HG02884 (cell line): ENCODE measurements around the gene WDR12.
A peak's percentile ranks its signal among the peaks of the same experiment; 100 is the strongest.
"Not testable (repeated sequence)": the region's sequence is repeated elsewhere in the genome, so short reads cannot be mapped to it uniquely, and the experiment has no call there.

Experiments used
- ATAC-seq: cut with Tn5 transposase; IDR thresholded peaks from one replicate; pipeline ENCODE4 v1.9.1; 2021; ENCODE audit warnings: mild to moderate bottlenecking, moderate library complexity; ENCODE audit not compliant: unreplicated experiment

WDR12 gene

DNA sequence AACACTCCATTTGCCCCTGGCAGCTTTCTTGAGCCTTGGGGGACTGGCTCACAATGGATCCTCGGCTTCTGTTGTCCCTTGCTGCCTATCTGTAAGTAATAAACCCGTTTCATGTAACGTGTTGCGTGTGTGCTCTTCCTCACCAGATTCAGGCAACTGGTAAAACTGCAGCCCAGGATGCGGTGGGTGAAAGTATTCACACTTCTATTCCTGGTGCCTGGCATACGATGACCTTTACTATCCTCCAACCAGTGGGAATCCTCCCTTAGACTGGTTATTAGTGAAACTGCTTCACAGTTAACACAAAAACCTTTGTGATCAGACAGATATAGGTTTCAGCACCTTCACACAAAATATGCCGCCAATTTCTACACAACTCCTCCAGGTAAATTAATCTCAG, 26.3 kb downstream of the WDR12 start:
- no peak for ATAC-seq

DNA sequence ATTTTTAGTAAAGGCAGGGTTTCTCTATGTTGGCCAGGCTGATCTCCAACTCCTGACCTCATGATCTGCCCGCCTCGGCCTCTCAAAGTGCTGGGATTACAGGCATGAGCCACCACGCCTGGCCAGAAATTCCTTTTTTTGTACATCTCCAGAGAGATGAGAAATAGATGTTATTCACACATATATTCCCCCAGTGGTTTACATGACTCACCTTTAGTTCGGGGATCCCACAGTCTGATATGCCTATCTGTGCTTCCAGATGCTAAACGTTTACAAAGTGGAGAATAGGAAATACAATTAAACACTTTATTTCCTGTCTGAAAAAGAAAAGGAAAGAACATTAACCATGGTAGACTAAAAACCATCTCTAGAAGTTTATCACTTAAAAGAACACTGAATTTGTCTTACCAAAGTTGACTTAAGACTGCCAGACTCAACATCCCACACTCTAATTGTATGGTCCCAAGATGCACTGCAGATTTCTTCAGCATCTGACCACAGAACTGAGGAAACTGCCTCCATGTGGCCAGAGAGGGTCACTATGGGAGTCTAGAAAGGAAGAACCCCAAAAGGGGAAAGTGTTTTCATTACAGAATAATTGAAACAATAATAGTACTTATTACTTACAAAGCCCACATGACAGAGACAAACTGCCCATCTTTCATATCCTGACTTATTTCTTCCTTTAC, 27.3 kb downstream of the WDR12 start:
- ATAC-seq = no peak

DNA sequence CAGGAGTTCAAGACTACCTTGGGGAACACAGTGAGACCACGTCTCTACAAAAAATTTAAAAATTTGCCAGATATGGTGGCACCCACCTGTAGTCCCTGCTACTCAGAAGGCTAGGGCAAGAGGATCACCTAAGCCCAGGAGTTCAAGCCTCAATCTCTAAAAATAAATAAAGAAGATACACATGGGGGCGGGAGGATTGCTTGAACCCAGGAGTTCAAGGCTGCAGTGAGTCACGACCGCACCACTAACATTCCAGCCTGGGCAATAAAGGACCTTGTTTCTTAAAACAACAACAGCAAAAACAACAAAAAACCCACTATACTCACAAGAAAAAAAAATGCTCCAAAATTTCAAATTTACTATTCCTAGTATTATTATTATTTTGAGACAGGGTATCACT, 29.9 kb downstream of the WDR12 start:
- ATAC-seq = no peak

DNA sequence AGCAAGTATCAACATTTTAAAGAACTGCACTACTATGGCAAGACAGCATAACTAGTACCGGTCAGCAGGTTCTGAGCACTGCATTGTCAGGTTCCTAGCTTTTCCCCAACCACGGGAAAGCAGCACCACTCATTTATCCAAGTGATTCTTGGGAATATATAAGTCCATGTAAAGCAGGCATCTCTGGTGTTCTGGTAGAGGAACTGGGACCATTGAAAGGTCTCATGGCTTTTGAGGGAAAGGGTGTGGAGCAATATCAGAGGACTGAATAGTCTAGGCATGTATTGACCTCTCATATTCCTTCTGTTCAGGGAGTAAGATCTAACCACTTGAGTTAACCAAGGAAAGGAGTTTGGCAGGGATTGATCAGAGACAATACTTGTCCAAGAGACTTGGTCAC, 33.8 kb downstream of the WDR12 start:
- ATAC-seq = no peak

DNA sequence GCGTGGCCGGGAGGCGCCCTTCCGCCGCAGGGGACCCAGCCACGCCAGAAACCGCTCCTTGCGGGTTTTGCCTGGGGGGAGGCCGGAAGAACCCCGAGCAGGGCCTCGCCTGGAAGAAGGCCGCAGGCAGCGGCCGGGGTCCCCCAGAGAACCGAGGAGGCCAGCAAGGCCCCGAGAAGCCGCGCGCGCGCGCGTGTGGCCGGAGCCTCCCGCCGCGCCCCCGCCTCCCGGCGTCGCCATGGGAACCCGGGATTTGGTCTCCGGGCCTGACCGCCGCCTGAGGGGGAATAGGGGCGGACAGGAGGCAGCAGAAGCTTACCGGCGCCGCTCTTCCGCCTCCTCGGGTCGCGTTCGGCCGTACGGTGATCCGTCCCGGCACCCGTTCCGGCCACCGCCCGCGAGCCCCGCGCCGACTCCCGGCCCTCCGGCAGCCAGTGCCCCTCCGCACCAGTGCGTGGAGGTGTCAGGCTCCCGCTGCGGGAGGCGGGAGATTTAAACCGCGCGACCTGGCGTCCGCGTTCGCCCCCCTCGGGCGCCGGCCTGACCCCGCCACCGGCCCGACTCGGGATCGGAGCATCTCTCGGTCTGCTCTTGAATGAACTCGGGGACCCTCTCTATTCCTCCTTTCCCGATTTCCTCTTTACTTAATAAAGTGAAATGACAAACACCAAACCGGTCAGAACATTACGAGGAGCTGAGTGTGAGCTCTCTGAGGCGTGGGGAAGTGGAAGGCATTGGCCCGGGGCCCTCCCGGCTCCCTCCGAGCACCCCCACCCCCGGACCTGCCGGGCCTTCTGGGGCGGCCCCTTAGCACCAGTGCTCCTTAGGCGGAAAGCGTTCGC, 40.0 kb downstream of the WDR12 start, which contains the start of gene ICA1L:
Gene ICA1L, minus strand, starts transcription at position 467 of the 842 bp plus-strand sequence. CDS start 42,757 bp downstream, outside the sequence.
- peak; percentile 48 for ATAC-seq

DNA sequence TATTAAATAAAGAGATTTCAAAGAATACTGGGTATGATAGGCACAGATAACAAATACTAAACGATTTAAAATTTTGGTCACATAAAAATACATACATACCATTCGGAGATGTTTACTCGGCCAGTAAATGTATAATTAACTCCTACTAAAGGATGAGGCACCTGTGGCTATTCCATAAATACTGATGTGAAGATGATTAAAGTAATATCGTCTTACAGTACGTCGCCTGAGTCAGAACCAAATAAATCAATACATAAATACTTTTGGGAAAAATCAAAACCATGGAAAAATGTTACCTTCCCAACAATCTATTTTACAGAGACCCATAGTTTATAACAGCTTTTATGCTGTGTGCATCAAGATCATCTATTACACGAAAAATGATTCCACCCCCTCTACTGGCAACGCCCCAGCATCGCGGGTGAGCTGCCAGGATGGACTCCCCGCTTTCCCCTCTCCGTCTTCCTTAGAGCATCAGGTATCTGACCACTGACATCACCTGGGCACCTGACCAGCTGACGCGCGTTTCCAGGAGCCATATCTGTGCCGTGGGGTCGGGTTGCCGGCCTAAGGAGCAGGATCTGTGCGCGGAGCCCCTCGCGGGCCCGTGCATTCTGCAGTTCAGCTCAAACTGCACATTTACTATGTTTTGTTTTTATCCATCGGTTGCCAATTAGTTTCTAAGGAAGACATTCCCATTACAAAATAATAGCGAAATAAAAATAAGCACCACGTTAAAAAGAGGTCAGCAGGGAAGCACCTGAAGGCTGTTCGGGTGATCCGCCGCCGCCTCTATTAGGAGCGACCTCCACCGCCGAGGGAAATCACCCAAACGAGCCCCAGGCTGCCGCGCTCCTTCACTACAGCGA, 40.8 kb downstream of the WDR12 start:
- ATAC-seq = peak; percentile 62

DNA sequence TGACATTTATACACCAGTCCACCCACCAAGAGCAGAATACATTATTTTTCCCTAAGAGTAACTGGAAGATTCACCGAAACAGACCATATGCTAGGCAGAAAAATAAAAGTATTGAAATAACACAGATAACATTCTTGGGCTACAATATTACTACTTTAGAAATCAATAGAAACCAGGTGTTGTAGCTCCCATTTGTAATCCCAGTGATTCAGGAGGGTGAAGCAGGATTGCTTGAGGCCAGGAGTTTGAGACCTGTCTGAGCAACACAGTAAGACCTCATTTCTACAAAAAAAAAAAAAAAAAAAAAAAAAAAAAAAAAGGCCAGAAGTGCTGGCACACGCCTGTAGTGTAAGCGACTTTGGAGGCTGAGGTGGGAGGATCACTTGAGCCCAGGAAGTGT, 49.5 kb downstream of the WDR12 start:
- ATAC-seq = no peak

DNA sequence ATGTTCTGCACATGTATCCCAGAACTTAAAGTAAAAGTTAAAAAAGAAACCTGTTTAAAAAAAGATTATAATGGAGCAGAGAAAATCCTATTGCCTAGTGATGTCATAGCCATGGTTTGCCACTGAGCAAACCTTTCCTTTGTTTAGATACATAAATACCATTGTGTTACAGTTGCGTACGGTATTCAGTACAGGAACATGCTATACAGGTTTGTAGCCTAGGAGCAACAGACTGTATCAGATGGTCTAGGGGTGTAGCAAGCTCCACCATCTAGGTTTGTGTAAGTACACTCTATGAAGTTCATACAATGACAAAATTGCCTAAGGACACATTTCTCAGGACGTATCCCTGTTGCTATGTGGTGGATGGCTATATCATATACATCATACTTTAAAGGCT, 52.9 kb downstream of the WDR12 start:
- ATAC-seq = no peak

DNA sequence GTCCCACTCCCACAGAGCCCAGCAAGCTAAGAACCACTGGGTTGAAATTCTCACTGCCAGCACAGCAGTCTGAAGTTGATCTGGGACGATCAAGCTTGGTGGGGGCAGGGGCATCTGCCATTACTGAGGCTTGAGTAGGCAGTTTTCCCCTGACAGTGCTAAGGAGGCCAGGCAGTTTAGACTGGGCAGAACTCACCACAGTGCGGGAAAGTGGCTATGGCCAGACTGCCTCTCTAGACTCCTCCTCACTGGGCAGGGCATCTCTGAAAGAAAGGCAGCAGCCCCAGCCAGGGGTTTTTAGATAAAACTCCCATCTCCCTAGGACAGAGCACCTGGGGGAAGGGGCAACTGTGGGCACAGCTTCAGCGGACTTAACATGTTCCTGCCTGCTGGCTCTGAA, 62.1 kb downstream of the WDR12 start:
- ATAC-seq = not testable (repeated sequence)

DNA sequence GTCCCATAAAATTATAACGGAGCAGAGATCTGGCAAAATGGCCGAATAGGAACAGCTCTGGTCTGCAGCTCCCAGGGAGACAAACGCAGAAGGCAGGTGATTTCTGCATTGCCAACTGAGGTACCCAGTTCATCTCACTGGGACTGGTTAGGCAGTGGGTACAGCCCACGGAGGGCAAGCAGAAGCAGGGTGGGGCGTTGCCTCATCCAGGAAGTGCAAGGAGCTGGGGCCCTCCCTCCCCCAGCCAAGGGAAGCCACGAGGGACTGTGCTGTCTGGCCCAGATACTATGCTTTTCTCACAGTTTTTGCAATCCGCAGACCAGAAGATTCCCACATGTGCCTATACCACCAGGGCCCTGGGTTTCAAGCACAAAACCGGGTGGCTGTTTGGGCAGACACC, 62.7 kb downstream of the WDR12 start:
- no peak for ATAC-seq

DNA sequence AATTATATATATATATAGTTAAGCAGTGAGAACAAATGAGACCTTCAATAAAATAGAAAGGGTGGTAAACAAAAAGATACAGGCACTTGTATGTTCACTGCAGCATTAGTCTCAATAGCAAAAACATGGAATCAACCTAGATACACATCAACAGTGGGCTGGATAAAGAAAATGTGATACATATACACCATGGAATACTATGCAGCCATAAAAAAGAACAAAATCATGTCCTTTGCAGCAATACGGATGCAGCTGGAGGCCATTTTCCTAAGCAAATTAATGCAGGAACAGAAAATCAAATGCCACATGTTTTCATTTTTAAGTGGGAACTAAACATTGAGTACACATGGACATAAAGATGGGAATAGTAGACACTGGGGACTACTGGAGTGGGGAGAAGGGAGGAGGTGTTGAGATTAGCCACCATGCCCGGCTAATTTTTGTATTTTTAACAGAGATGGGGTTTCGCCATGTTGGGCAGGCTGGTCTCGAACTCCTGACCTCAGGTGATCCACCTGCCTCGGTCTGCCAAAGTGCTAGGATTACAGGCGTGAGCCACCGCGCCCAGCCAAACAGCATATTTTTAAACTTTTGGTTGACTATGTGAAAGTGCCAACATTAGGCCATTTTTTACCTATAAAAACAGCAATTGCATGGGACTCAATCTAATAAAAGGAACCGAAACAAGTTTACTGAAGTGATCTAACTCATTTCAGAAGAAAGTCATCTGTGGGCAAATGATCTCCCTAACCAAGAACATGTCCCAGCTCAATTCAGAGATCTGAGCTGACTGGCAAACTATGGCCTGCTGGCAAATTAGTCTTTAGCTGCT, 63.6 kb downstream of the WDR12 start:
- ATAC-seq = peak; percentile 74

DNA sequence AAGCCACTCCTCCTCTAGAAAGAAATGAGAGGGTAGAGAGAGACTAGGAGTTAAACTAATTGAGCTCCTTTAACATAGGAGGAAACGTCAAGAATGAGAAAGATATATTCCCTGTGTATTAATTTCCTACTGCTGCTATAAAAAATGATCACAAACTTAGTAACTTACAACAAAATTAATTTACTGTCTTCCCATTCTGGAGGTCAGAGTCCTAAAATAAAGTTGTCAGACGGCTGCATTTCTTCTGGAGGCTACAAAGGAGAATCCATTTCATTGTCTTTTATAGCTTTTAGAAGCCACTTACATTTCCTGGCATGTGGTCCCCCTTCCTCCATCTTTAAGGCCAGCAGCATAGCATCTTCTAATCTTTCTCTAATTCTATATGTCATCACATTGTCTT, 66.8 kb downstream of the WDR12 start:
- ATAC-seq = no peak

DNA sequence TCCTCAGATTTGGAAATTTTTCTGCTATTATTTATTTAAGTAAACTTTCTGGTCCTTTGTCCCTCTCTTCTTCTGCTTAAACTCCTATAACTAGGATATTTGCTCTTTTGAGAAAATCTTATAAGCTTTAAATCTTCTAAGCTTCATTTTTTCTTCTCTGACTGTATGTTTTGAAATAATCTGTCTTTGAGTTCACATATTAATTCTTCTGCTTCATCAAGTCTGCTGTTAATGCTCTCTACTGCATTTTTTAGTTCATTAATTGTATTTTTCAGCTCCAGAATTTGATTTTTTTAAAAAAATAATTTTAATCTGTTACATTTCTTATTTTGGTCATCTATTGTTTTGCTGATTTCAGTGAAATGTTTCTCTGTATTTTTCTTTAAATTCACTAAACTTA, 68.8 kb downstream of the WDR12 start:
- ATAC-seq = no peak

DNA sequence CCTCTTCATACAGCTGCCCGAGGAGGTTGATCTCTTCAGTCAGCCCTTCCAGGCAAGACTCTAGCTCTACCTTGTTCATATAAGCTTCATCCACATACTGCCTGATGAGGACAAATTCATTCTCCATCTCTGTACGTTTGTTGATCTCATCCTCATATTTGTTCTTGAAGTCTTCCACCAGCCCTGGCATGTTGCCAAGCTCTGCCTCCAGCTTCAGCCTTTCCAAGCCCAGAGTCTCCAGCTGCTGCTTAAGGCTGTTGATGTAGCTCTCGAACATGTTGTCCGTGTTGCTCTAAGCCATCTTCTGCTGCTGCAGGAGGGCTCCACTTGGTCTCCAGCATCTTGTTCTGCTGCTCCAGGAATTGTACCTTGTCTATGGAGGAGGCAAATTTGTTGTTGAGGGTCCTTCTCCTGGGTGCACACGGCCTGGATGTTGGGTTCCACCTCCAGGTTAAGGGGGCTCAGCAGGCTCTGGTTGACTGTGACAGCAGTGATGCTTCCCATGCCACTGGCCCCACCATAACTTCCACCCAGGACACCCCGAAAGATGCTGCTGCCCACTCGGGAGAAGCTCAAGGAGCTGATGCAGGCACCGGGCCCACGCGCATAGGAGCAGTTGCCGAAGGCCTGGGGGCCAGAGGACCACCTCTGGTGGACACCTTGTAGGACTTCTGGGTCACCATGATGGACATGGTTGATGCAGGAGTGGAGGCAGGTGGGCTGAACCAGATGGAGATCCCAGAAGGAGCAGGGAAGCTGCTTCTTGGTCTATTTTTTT, 70.2 kb downstream of the WDR12 start:
- no peak for ATAC-seq

DNA sequence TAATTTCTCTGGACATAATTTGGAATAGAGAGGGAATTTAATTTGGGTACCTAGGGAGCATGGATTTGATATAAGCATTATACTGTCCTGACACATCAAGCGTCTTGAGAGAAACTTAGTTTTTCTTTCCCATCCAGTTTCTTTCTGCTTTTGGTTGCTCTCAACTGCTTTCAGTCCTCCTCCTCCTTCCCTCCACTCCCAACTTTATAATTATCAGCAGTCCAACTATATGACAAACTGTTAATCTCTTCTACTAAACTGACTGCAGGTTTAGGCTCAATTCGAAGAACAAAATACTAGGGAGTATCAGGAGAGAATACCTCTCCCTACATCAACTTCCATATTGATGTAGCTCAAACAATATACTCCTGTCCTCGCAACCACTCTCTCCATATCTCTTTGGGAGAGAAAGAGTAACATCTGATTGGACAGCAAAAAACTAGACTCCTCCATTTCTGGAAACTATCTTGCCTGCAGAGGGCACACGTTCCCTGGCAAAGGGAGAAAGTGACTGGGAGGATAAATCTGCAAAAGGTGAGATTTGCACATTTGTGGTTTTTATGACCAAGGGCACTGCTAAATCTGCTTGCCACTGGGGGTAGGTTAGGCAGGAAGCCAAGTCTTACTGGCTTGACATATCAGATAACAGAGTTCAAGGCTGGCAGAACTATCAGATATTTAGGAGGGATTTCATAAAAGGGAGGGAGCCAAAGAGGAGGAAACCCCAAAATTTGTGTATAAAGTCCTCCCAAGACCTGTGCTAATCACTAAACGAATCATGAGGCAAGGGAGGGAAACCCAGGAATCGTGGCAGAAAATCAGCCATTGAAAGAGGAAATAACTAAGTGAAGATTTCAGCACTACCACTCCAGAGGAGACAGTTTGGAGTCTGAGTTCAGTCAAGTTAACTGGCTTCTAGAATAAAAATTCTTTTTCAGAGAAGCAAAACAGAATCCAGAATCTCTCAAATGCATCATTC, 79.9 kb downstream of the WDR12 start:
- no peak for ATAC-seq

DNA sequence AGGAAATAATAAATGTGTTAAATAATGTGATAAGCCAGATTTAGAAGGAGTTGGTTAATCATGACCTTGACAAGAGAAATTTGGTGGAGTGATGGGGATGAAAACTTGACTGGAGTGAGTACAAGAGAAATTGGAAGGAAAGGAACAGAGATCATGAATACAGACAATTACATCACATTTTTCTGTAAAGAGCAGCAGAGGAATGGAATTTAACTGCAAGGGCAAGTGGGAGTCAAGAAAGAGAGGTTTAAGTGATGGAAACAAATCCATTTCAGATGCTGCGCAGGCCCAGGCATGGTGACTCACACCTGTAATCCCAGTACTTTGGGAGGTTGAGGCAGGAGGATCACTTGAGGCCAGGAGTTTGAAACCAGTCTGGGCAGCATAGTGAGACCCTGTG, 86.6 kb downstream of the WDR12 start:
- ATAC-seq = no peak
